Cardiac fibroblast (primary cell): Measurements from ENCODE around the gene TNNC2.
A peak's percentile ranks its signal among the peaks of the same experiment; 100 is the strongest.
"Not testable (repeated sequence)": the region's sequence is repeated elsewhere in the genome, so short reads cannot be mapped to it uniquely, and the experiment has no call there.

Source experiments
- DNase-seq, 2 donors: peaks; one replicate each; pipeline versions ENCODE4 v3.0.0 to v3.0.0-alpha.2; 2010; ENCODE audit warnings: low read depth in 2 of 2
- H3K4me3 ChIP-seq, 2 donors: replicated peaks in 1 of 2; 1 replicate in 1 of 2; 2 replicates in 1 of 2; pipeline ENCODE4 v1.5.1; 2011; ENCODE audit warnings: low read depth in 2 of 2, low read length in 2 of 2, mild to moderate bottlenecking in 2 of 2, moderate library complexity in 1 of 2
- CTCF ChIP-seq: IDR thresholded peaks from one replicate; pipeline ENCODE4 v1.5.1; 2011; ENCODE audit warnings: low read depth, mild to moderate bottlenecking, low read length, inconsistent platforms

The TNNC2 gene

GRCh38 chr20:45833030-45833882 lies 6.1 kb upstream of the TNNC2 start, which contains the start of gene SNX21:
TSS of gene SNX21 (plus strand) at chr20:45833799. CDS start at chr20:45833920, 121 bp downstream.
- peak within 1 kb of the TSS; percentile 73 to 74 for H3K4me3 ChIP-seq
- TF ChIP-seq CTCF: no peak
- DNase-seq: peak; percentile 96 to 98

- no peak for TF ChIP-seq CTCF
- DNase-seq: no peak
- H3K4me3 ChIP-seq: no peak overlapping the region
Measured at GRCh38 chr20:45832619-45833018, 5.5 kb upstream of the TNNC2 start.

GRCh38 chr20:45829673-45830106 lies 2.6 kb upstream of the TNNC2 start:
- DNase-seq, H3K4me3 ChIP-seq: not testable (repeated sequence)

- no peak for TF ChIP-seq CTCF
- DNase-seq: peak; percentile 29 to 31
- H3K4me3 ChIP-seq: no peak overlapping the region
Measured at GRCh38 chr20:45828589-45828988, 1.5 kb upstream of the TNNC2 start.

- DNase-seq: no peak
- no peak for TF ChIP-seq CTCF
- H3K4me3 ChIP-seq: no peak overlapping the region
Measured at GRCh38 chr20:45827712-45828111, 600 bp upstream of the TNNC2 start.

- no peak for TF ChIP-seq CTCF
- no peak overlapping the region for H3K4me3 ChIP-seq
- peak; percentile 25 to 70 for DNase-seq
Measured at GRCh38 chr20:45826381-45827019, 612 bp downstream of the TNNC2 start.
